ENCODE measurements around the gene STX10. TPM values are rescaled to one million over a fixed set of nuclear protein-coding genes. Genes with fewer than 3 reads are reported as not detected.

Gene STX10
- total RNA-seq, 1 experiment from 2014 or later: 129 TPM

DNA sequence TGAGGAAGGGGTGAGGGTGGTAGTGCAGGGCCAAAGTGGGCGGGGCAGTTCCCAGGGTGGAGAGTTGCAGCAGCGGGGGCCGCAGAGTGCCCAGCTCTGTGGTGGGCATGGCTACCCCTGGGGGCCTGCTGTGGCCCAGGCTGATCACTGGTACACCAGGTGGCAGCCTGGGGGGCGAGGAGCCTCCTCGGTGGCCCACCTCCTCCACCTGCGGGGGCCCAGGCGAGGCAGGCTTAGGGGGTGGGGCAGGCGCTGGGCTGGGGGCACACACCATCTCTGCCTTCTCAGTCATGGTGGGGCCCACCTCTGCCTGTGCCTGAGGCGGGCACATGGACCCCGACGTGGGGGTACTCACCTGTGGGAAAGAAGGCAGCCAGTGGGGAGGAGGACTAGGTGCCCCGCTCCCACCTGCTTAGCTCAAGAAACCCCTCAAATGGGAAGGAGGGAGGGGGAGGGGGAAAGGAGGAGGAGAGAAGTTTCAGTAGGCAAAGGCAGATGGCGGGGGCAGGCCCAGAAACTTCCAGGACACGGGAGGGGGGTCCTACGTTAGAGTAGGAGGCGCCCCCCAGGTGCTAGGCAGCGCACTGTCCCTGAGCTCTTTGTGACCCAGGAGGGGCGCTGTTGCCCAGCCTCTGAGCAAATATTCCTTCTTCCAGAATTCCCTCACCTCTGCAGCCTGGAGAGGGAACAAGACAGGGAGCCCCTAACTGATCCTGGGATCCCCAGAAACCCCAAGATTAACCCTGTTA, 49.2 kb downstream of the STX10 start:
- DNase-seq (ENCODE audit: low spot score): no peak

DNA sequence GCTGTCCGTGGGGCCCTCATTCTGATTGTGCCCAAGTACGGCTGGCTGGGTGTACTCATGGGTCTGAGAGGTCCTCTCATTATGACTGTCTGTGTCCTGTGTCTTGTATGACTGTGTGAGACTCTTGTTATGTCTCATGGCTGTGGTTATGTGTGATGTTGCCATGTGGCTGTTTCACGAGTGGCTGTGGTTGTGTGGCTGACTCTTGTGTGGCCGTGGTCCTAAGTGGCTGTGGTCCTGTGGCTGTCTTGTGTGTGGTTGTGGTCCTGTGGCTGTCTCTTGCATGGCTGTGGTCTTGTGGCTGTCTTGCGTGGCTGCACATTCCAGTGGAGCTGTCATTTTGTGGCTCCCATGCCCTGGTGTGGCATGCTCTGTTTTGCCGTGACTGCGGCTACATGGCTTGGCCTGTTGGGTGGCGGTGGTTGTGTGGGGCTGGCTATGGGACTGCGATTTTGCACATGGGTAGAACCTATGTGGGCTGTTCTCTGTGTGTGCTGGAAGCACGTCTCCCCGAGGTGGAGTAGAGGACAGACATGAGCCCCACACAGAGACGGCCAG, 50.1 kb downstream of the STX10 start:
- no peak for DNase-seq (ENCODE audit: low spot score)

DNA sequence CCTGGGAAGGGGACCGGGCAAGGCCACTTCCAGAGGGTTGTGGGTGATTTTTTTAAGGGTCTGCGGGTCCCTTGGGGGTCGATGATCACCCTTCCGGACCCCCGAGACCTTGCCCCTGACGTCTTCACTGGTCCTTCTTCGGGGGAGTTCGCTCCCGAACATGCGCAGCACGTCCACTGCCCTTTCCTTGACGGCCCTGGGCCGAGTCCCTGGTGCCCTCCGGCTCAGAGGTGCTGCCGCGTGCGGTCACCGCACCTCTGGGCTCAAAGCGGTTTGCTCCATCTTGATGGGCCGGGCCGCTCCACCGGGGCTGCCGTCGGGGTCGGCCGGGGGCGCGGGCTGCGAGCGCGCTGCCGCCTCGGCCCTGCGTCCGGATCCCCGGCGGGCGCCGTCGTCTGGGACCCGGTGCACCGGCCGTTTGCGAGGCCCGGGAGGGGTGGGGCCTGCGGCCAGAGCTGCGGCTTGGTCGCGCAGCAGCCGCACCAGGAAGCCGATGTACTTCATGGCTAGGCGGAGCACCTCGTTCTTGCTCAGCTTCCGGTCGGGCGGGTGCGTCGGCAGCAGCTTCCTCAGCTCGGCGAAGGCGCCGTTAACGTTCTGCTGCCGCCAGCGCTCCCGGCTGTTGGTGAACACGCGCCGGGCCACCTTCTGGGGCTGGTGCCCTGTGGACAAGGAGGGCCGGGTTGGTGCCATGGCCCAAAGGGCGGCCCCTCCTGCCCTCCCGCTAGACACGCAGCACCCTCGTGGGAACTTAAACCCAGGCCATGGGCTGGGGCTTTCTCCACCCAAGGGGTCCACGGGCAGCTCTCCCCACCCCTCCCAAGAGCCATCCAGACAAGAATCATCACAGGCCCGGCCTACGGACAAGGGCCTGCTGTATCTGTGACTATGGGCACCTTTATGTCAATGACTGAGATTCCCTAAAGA, 50.8 kb downstream of the STX10 start:
- no peak for DNase-seq (ENCODE audit: low spot score)

DNA sequence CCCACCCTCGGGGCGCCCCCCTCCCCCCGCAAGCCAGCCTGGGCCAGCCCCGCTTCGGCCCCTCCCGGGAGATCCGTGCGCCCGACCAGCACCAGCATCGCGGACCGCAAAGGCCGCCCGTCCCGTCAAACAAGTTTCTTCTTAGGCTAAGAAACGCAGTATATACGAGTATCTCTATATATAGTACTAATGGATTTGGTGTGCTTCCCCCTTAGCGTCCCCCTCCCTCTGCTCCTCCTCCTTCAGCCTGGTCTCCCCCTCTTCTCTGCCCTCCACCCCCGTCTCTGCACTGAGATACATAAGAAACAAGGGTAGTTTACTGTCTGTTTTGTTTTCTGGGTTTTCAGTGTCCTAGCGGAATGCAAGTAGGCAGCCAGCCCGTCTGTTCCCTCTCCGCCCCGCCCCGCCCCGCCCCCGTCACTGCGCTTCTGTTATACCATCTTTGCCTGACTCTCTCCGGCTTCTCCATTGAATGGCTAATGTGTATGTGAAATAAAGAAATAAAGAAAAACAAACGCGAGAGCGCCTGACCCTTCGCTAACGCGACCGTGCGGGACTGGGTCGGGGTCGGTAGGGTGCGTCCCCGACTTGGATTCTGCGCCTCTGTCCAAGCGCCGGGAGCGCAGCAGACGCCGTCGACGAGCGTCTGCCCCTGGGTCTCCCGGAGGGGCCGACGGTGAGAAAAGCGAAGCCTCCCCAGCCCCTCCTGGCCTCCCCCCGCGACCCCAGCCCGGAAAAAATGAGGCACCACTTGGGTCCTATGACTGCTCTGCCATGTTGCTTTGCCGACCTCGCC, 51.7 kb downstream of the STX10 start:
- no peak for DNase-seq (ENCODE audit: low spot score)

GRCh38 chr19:13097463-13098258, 52.5 kb downstream of the STX10 start:
- DNase-seq (ENCODE audit: low spot score): no peak

DNA sequence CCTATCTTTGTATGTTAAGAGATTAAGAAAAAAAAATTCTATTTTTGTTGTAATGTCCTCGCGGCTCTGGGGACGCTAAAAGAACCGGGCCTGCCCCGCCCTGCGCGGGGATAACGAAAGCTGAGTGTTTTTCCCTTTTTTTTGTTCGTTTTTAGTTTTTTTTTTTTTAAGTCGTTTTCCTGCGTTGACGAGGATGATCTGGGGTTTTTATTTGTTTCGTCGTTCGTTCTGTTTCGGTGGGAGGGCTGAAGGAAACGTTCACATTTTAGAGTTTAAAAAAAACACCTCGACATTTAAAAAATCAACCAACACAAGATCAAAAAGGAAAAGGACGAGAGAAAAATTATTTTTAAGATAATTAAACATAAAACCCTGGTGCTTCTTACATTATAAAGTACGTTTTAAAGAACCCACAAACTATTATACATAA, 53.1 kb downstream of the STX10 start:
- DNase-seq (ENCODE audit: low spot score): no peak

- no peak for DNase-seq (ENCODE audit: low spot score)
Measured at GRCh38 chr19:13095934-13096927, 53.9 kb downstream of the STX10 start.

DNA sequence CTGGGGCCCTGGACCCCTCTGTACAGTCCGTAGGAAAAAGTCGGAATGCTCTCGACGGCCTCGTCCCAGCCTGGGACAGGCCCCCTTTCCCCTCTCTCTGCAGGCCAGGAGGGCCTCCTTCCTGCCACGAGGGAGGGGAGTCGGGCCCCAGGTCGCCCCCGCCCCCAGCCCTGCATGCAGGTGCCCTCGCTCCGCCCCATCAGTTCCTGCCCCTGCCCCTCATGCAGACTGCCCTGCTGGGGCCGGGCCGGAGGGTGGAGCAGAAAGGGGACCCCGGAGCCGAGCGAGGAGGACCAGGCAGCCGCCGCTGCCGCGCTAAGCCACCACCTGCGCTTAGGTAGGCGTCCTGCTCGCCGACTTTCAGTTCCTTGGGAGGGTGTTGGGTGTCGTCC, 54.8 kb downstream of the STX10 start:
- no peak for DNase-seq (ENCODE audit: low spot score)

GRCh38 chr19:13094771-13095392, 55.3 kb downstream of the STX10 start:
- DNase-seq (ENCODE audit: low spot score): no peak

GRCh38 chr19:13094106-13094504, 56.1 kb downstream of the STX10 start:
- DNase-seq (ENCODE audit: low spot score): no peak

Other genes starting within 250 kb of the STX10 start
- 0.12 and 0.28 TPM in 2 replicates for gene SYCE2, start 231.1 kb downstream of the STX10 start, total RNA-seq (2014; rRNA removed; shearing (Covaris generic))
- 98.2 and 99.1 TPM in 2 replicates for gene FARSA, start 216.7 kb downstream of the STX10 start, total RNA-seq (2014; rRNA removed; shearing (Covaris generic))
- 1,790 and 1,863 TPM in 2 replicates for gene CALR, start 211.8 kb downstream of the STX10 start, total RNA-seq (2014; rRNA removed; shearing (Covaris generic))
- 180 and 185 TPM in 2 replicates for gene RAD23A, start 204.5 kb downstream of the STX10 start, total RNA-seq (2014; rRNA removed; shearing (Covaris generic))
- gene GADD45GIP1, start 193.2 kb downstream of the STX10 start, total RNA-seq (2014; rRNA removed; shearing (Covaris generic)): 64.2 and 82.8 TPM in 2 replicates
- gene DAND5, start 180.8 kb downstream of the STX10 start, total RNA-seq (2014; rRNA removed; shearing (Covaris generic)): 0.10 and 0.36 TPM in 2 replicates
- 17.0 and 25.7 TPM in 2 replicates for gene NFIX, start 154.9 kb downstream of the STX10 start, total RNA-seq (2014; rRNA removed; shearing (Covaris generic))
- gene LYL1, start 47.5 kb downstream of the STX10 start, total RNA-seq (2014; rRNA removed; shearing (Covaris generic)): not detected in 2 replicates
- 46.7 and 49.1 TPM in 2 replicates for gene TRMT1, start 33.6 kb downstream of the STX10 start, total RNA-seq (2014; rRNA removed; shearing (Covaris generic))
- 85.9 and 101 TPM in 2 replicates for gene NACC1, start 32.1 kb downstream of the STX10 start, total RNA-seq (2014; rRNA removed; shearing (Covaris generic))
- 37.3 and 61.1 TPM in 2 replicates for gene IER2, start within 50 bp of the STX10 start, total RNA-seq (2014; rRNA removed; shearing (Covaris generic))